GM21381 (cell line): ENCODE results near the gene CFAP410.

Experiments used
- ATAC-seq: cut with Tn5 transposase; IDR thresholded peaks from one replicate; pipeline ENCODE4 v1.9.1; 2021; ENCODE audit warnings: mild to moderate bottlenecking, moderate library complexity; ENCODE audit not compliant: unreplicated experiment

Gene CFAP410

GRCh38 chr21:44300262-44300959 is 38.8 kb downstream of the CFAP410 start:
- peak; percentile 29 for ATAC-seq

GRCh38 chr21:44299458-44300261 is 39.5 kb downstream of the CFAP410 start, which contains the start of gene PFKL:
Gene PFKL, plus strand, starts transcription at chr21:44300053. Its CDS starts 53 bp downstream, at chr21:44300106.
- ATAC-seq = peak; percentile 57

- no peak for ATAC-seq
Observed at GRCh38 chr21:44299085-44299457, 40.1 kb downstream of the CFAP410 start.

DNA sequence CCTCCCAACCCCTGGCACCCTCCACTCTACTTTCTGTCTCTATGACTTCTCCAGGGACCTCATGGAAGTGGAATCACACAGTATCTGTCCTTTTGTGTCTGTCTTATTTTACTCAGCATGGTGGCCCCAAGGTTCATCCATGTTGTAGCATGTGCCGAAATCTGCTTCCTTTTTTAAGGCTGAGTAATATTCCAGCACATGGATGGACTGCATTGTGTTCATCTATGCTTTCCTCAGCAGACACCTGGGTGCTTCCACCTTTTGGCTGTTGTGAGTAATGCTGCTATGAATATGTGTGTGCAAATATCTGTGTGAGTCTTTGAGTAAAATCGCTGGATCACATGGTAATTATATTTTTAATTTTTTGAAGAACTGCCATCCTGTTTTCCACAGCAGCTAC is 40.9 kb downstream of the CFAP410 start:
- ATAC-seq = no peak

GRCh38 chr21:44297525-44298290 is 41.5 kb downstream of the CFAP410 start:
- ATAC-seq = no peak

DNA sequence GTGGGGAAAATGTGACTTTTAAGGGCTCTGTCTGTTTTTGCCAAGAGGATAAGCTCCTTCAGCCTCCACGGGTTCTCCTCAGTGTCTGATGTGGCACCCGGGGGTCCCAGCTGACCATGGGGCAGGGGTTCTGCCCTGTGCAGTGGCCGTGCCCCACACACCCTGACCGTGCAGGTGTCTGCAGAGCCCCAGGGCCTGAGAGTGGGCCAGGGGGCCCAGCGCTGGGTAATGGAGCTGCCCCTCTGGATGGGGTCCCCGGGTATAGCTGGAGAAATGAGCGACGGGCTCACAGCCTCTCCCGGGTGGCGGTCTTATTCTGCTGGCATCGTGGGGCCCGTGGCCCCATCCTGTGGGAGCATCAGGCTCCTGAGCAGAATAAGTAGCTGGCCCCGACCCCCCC is 42.3 kb downstream of the CFAP410 start:
- ATAC-seq = no peak

- ATAC-seq = no peak
Observed at GRCh38 chr21:44296103-44296519, 43.1 kb downstream of the CFAP410 start.

DNA sequence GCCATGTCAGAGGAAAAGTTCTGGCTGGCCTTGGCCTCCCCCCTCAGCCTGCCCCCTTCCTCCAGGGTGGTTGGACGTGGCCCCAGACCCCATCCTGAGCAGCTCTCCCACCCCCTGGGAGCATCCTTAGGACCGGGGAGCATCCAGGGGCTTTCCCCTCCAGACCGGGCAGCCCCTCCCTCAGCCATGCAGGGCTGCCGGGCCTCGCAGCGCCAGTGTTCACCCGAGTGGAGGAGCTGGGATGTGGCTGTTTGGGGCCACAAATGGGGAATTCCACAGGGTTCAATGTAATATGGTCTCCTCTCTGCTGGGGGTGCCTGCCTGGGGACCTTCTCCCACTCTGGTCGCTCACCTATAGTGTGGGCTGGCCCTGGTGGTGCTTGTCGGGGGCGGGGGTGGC is 43.5 kb downstream of the CFAP410 start:
- no peak for ATAC-seq

GRCh38 chr21:44295163-44295573 is 44.0 kb downstream of the CFAP410 start:
- ATAC-seq = no peak

DNA sequence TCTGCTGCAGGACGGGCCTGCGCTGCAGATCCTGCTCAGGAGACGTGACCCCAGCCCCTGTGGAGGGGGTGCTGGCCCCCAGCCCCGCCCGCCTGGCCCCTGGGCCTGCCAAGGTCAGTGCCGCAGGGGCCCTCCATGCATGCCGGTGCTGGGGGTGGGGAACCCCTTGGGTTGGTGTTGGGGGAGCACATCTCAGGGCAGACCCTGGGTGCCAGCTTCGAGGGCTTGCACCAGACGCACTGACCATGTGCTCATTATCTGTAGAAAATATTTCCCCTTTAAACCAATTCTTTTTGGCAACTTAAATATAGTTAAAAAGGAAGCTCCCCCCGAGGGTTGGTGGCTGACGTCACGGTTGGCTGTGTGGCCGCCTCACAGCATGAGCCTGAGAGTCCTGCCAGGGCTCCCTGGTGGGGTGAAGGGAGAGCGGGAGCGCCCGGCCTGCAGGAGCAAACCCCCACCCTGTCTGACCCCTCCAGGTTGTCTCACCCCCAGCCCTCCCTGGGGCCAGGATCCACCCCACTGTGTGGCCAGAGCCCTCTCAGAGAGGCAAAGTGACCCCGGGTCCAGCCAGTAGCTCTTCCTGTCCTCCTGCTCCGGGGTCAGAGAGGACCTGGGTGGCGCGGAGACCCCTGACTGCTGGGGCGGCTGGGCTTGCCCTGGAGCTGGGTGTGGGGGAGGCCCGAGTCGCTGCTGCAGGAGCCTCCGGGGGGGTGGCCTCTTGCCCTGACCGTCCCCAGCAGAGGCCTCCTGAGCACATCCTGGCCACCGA is 44.6 kb downstream of the CFAP410 start:
- ATAC-seq = no peak

DNA sequence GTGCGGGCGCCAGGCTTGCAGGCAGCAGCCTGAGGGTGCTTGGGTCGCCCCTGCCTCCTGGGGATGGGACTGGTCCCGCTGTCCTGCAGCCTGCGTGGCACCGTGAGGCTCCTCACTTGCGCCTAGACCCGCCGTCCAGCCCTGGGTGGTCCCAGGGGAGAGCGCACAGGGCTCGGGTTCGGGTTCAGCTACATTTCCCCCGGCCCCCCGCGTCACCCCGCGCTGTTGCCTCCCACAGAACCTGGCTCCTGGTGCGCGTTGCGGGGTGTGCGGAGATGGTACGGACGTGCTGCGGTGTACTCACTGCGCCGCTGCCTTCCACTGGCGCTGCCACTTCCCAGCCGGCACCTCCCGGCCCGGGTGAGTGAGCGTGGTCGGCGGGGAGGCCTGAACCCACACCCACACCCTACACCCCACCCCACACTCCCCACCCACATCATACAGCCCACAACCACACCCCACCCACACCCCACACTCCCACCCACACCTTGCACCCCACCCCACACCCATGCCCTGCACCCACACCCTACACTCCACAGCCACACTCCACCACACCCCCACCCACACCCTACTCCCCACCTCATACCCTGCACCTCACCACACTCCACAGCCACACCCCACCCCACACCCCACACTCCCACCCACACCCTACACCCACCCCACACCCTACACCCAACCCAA is 45.5 kb downstream of the CFAP410 start:
- no peak for ATAC-seq

DNA sequence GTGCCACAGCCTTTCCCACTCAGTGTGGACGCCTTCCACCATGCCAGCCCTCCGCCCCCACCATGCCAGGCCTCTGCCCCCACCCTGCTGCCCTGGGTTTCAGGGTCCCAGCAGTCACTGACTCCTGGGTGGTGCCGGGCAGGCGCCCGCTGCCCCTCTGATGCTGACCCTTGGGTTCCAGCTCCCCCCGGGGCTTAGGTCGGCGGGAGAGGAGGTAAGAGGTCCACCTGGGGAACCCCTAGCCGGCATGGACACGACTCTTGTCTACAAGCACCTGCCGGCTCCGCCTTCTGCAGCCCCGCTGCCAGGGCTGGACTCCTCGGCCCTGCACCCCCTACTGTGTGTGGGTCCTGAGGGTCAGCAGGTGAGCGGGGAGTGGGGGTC is 46.4 kb downstream of the CFAP410 start:
- no peak for ATAC-seq

DNA sequence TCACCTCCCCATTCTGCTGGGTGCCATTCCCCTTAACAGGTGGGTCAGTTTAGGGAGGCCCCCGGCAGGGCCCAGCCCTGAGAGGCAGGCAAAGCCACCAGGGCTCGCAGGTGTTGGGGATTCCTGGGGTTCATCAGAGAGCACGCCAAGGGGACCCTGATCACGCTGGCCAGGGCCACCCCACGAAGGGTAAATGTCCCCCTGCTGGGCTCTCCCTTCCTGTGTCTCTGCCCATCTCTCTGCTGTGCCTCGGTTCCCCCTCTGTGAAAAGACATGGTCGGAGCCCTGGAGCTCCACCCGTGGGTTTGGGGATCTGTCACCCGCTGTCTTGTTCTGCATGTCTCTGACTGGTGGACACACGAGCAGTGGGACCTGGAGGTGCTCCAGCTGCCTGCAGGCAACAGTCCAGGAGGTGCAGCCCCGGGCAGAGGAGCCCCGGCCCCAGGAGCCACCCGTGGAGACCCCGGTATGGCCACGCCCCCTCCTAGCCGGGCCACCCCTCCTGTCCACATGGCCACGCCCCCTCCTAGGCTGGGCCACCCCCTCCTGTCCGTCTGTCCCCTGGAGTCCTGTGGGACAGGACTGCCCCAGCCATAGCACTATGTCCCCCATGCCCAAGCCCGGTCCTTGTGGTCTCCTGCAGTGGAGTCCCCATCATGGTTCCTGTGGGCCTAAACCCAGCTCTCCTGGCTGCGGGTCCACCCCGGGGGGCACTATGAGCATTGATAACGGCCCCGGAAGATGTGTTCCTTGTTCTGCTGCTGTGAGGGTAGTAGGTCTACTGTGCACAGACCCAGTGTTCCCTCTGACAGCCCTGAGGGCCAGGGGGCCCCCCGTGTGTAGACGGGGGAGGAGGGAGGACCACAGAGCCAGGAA is 47.0 kb downstream of the CFAP410 start:
- no peak for ATAC-seq

DNA sequence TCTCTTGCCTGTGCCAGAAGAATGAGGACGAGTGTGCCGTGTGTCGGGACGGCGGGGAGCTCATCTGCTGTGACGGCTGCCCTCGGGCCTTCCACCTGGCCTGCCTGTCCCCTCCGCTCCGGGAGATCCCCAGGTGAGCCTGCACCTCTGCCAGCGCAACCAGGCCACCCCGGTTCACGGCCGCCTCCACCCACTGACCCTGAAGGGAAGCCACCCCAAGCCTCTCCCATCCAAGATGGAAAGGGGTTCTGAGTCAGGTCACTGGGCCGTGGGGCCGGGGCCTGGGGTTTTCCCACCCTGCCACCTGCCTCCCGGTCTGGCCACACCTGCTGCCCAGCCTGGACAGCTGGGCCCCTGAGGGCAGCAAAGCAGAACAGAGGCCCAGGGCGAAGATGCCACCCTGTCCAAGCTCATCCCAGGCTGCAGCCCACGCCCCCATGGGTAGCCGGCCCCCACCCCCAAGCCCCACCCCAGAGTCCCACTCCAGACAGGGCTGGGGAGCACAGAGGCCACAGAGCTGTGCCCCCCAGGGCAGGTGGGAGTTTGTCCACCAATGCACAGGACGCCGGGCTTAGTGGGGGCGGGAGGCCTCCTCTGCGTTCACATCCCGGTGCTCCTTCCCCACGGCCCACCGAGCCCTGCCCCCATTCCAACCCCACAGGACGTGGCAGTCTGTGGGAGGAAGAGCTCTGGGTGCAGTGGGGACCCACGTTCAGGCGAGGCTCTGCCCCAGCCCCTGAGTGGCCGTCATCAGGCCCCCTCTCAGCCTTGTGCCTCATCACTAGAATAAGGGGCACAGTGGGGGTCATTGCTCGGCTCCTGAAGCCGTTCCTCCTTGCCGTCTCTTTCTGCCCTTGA is 47.9 kb downstream of the CFAP410 start:
- ATAC-seq = no peak

GRCh38 chr21:44290327-44291077 is 48.7 kb downstream of the CFAP410 start:
- ATAC-seq = no peak

DNA sequence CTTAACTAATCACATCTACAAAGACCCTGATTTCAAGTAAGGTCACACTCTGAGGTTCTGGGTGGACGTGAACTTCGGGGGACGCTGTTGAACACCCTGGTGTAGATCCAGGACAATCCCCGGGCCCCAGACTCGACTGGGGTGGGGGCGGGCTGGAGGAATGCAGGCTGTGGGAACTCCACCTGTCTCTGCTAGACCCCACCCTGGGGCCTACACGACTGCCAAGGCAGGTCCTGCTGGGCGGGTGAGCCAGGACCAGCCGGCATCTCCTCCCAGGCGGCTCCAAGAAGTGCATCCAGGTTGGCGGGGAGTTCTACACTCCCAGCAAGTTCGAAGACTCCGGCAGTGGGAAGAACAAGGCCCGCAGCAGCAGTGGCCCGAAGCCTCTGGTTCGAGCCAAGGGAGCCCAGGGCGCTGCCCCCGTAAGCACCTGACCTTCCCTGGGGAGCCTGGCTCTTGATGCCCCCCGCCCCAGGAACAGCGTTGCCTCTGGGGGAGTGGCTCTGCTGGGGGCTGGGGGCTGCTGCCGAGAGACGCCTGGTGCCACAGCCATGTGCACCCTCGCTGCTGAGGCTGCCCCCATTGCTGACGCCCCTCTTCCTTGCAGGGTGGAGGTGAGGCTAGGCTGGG is 49.7 kb downstream of the CFAP410 start:
- ATAC-seq = no peak
